Fibroblast of mammary gland (primary cell): Measurements from ENCODE around the gene OBP2A.

Experiments used
- DNase-seq: peaks from one replicate; pipeline ENCODE4 v3.0.0-alpha.2; 2010; ENCODE audit warnings: low read depth
- H3K4me3 ChIP-seq: 2 replicates; pipeline ENCODE4 v1.5.1; 2011; ENCODE audit warnings: low read depth, mild to moderate bottlenecking, low read length, moderate library complexity; ENCODE audit not compliant: control insufficient read depth
- TF ChIP-seq, protein P1 (sequence below): conservative IDR thresholded peaks from 2 replicates; pipeline ENCODE4 v1.5.1; 2011; ENCODE audit warnings: low read depth, low read length, inconsistent platforms; ENCODE audit not compliant: control insufficient read depth, insufficient read depth

Gene OBP2A

GRCh38 chr9:135588371-135588770 lies 42.4 kb downstream of the OBP2A start:
- TF ChIP-seq, protein P1, sequence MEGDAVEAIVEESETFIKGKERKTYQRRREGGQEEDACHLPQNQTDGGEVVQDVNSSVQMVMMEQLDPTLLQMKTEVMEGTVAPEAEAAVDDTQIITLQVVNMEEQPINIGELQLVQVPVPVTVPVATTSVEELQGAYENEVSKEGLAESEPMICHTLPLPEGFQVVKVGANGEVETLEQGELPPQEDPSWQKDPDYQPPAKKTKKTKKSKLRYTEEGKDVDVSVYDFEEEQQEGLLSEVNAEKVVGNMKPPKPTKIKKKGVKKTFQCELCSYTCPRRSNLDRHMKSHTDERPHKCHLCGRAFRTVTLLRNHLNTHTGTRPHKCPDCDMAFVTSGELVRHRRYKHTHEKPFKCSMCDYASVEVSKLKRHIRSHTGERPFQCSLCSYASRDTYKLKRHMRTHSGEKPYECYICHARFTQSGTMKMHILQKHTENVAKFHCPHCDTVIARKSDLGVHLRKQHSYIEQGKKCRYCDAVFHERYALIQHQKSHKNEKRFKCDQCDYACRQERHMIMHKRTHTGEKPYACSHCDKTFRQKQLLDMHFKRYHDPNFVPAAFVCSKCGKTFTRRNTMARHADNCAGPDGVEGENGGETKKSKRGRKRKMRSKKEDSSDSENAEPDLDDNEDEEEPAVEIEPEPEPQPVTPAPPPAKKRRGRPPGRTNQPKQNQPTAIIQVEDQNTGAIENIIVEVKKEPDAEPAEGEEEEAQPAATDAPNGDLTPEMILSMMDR, result no peak
- no peak for DNase-seq
- H3K4me3 ChIP-seq, result no peak overlapping the region

DNA sequence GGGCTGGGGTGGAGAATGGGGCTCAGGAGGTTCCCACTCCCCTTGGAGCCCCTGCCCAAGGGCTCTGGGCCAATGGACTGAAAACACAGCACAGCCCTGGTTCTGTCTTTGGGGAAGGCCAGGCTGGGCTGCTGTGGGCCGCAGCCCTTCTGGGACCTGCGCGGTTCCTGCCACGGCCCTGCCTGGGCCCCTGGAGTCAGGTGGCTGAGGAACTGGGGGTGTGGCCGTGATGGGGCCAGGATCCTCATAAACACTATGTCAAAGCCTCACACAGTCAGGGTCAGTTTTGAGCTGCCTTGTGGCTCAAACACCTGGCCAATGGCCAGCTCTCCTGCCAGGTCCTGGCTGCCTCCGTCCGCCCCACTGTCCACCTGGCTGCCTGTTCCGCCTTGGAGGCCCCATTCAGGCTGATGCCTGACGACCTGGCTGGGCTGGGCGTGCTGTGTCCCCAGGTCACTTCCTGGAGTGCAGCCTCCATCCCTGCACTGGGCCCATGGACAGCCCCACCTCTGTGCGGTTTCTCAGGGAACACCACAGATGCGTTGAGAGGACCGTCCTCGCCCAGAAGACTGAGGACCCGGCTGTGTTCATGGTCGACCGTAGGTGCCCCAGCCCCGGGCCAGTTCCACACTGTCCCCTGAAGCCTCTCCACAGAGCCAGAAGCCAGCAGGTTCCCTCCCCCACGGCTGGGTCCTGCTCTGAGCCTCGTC lies 43.1 kb downstream of the OBP2A start:
- TF ChIP-seq, protein P1, result no peak
- no peak for DNase-seq
- no peak overlapping the region for H3K4me3 ChIP-seq

- DNase-seq, result no peak
- no peak overlapping the region for H3K4me3 ChIP-seq
- TF ChIP-seq, protein P1, result no peak
These were observed 43.9 kb downstream of the OBP2A start for GRCh38 chr9:135589596-135590485.

DNA sequence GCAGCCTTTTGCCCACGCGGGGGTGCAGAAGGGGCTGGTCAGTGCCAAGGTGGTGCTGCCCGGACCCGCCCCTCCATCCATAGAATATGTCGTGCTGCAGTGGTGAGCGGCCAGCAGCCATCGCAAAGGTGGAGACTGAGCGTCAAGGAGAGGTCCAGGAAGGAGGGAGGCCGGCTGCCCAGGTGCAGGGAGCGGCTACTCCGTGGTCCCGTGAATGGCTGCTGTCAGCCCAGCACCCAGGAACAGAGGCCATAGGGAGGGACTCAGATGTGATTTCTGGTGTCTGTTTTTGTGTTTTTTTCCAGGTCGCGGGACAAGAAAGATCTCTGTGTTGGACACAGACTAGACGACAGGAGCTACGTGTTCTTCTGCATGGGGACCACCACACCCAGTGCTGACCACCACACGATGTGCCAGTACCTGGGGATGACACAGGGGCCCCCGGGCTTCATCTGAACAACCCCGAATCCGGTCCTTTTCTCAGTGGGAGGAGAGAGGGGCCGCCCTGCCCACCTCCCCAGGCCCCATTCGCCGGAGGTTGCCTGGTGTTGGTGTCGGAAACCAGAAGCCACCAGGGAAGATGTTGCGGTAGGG lies 44.7 kb downstream of the OBP2A start:
- no peak for DNase-seq
- no peak overlapping the region for H3K4me3 ChIP-seq
- TF ChIP-seq, protein P1, result no peak

DNA sequence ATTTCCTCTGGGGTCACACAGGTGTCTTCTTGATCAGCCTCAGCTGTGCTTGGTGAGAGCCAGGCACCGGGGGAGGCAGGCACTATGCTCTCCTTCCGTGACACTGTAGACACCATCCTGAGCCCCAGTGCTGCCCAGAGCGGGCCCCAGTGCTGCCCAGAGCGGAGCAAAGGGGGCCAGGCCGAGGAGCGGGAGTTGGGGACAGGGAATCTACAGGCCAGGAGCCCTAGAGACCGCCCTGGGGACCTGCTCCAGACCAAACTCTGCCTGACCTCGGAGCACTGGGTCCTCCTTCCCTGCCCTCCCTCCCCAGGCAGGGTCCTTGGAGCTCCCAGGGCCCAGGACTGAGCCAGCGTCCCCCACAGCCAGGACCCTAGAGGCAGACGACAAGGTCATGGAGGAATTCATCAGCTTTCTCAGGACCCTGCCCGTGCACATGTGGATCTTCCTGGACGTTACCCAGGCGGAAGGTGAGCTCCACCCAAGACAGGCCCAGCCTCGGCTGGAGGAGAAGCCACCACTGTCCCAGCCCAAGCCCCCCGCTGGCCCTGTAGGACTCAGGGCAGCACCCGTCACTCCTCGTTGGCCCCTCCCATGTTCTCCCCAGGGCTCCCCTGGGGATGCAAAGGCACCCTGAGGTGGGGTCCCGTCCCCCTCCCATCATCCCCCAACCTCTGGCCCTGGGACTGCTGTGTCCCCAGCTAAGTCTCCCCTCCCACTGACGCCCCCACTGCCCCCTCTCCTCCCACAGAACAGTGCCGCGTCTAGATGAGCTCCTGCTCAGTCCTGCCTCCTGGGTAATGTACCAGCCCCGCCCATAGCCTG lies 45.8 kb downstream of the OBP2A start:
- DNase-seq, result no peak
- TF ChIP-seq, protein P1, result no peak
- H3K4me3 ChIP-seq, result no peak overlapping the region

DNA sequence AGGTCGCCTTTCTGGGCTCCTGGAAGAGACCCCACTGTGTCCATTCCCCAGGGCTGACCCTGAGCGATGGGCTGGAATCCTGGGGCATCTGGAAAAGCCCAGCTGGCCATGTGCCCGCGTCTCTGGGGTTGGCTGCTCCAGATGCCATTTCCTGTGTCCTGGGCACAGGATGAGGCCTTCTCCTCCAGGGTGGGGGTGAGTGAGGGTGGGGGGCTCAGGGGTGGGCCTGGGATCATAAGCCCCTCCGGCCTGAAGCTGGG lies 46.3 kb downstream of the OBP2A start:
- no peak overlapping the region for H3K4me3 ChIP-seq
- TF ChIP-seq, protein P1, result no peak
- no peak for DNase-seq
